B cell (primary cell): ENCODE results near the gene DSCAML1. TPM values are rescaled to one million over a fixed set of nuclear protein-coding genes. Genes with fewer than 3 reads are reported as not detected.

ENCODE experiments used
- ATAC-seq: fragments of 200-7000 bp; cut with Tn5 transposase; one replicate; pipeline ENCODE4 v1.10.0; 2021; ENCODE audit warnings: low read depth, mild to moderate bottlenecking, moderate number of reproducible peaks, moderate library complexity
- CTCF ChIA-PET: fragments of 350-600 bp; sonication (Branson Sonifier 250); formaldehyde crosslinking; loops from one replicate; lab custom pipeline; 2021; ENCODE audit warnings: antibody characterized with exemption, inconsistent platforms; lab: Charles Lee
- POLR2A ChIA-PET: fragments of 350-600 bp; sonication (Branson Sonifier 250); formaldehyde crosslinking; loops from one replicate; lab custom pipeline; 2021; ENCODE audit warnings: antibody characterized with exemption; lab: Charles Lee
- DNase-seq: peaks from one replicate; pipeline ENCODE4 v3.0.0; 2013
- H2AFZ ChIP-seq: 2 replicates; pipeline ENCODE4 v1.6.1; 2012; ENCODE audit warnings: mild to moderate bottlenecking, low read depth, low read length; ENCODE audit not compliant: insufficient read depth, poor library complexity, severe bottlenecking
- H3K27ac ChIP-seq, 2 donors: 1 replicate in 1 of 2; 2 replicates in 1 of 2; pipeline ENCODE4 v1.5.1; 2012 to 2013; ENCODE audit warnings: low read length in 2 of 2, mild to moderate bottlenecking in 2 of 2, moderate library complexity in 1 of 2
- H3K27me3 ChIP-seq, 4 experiments: fragments of 200-600 bp in 1 of 4; sonication (generic) in 1 of 4; replicated peaks in 1 of 4; 1 replicate in 2 of 4; 2 replicates in 2 of 4; pipeline versions ENCODE4 v1.6.1 to v1.7.0; 2013 to 2016; ENCODE audit warnings: low read length in 3 of 4, mild to moderate bottlenecking in 2 of 4, mixed read lengths in 1 of 4, moderate library complexity in 1 of 4; ENCODE audit not compliant: insufficient read depth in 4 of 4, control insufficient read depth in 3 of 4; ENCODE audit errors: control extremely low read depth in 1 of 4
- H3K36me3 ChIP-seq, 2 experiments: replicated peaks in 1 of 2; 1 replicate in 1 of 2; 2 replicates in 1 of 2; pipeline versions ENCODE4 v1.6.1 to v1.7.1; 2013; ENCODE audit warnings: low read length in 1 of 2; ENCODE audit not compliant: insufficient read depth in 2 of 2, control insufficient read depth in 1 of 2; ENCODE audit errors: control extremely low read depth in 1 of 2, extremely low read depth in 1 of 2
- H3K4me1 ChIP-seq, 2 donors: fragments of 200-600 bp in 1 of 2; sonication (generic) in 1 of 2; 1 replicate in 1 of 2; 2 replicates in 1 of 2; pipeline versions ENCODE4 v1.5.1 to v1.6.1; 2013 to 2017; ENCODE audit warnings: low read length in 2 of 2; ENCODE audit not compliant: control insufficient read depth in 2 of 2, insufficient read depth in 2 of 2
- H3K4me2 ChIP-seq: replicated peaks from 2 replicates; pipeline ENCODE3; 2012; ENCODE audit warnings: mild to moderate bottlenecking, low read depth, low read length; ENCODE audit not compliant: poor library complexity, severe bottlenecking
- H3K4me3 ChIP-seq, 5 experiments: fragments of 200-600 bp in 1 of 5; sonication (generic) in 1 of 5; 1 replicate in 3 of 5; 2 replicates in 2 of 5; pipeline versions ENCODE4 v1.5.1 to v1.7.0; 2011 to 2016; ENCODE audit warnings: low read length in 4 of 5, mild to moderate bottlenecking in 4 of 5, low read depth in 2 of 5, control low read depth in 1 of 5, moderate library complexity in 1 of 5; ENCODE audit not compliant: insufficient read depth in 1 of 5; ENCODE audit errors: control extremely low read depth in 1 of 5, extremely low read depth in 1 of 5
- H3K79me2 ChIP-seq: fragments of 200-600 bp; sonication (generic); one replicate; pipeline ENCODE4 v1.6.0; 2016; ENCODE audit warnings: low read length; ENCODE audit not compliant: control insufficient read depth, insufficient read depth
- H3K9ac ChIP-seq: fragments of 200-600 bp; sonication (generic); 2 replicates; pipeline ENCODE4 v1.6.1; 2017; ENCODE audit warnings: mild to moderate bottlenecking, low read length, moderate library complexity
- H3K9me3 ChIP-seq, 3 donors: one replicate each; pipeline versions ENCODE4 v1.6.1 to v1.7.1; 2013; ENCODE audit warnings: low read length in 2 of 3; ENCODE audit not compliant: control insufficient read depth in 2 of 3, insufficient read depth in 1 of 3; ENCODE audit errors: control extremely low read depth in 1 of 3
- H4K20me1 ChIP-seq: 2 replicates; pipeline ENCODE4 v1.6.0; 2012; ENCODE audit warnings: mild to moderate bottlenecking, low read length; ENCODE audit not compliant: insufficient read depth, control insufficient read depth, poor library complexity, severe bottlenecking
- H3K27ac Mint-ChIP-seq: one replicate; pipeline ENCODE4 v1.8.0; 2021; ENCODE audit warnings: mixed read lengths
- H3K27me3 Mint-ChIP-seq: one replicate; pipeline ENCODE4 v1.8.0; 2021; ENCODE audit warnings: mixed read lengths
- H3K4me1 Mint-ChIP-seq: one replicate; pipeline ENCODE4 v1.8.0; 2021; ENCODE audit warnings: mixed read lengths
- H3K4me3 Mint-ChIP-seq: one replicate; pipeline ENCODE4 v1.8.0; 2021; ENCODE audit warnings: mixed read lengths
- H3K9me3 Mint-ChIP-seq: one replicate; pipeline ENCODE4 v1.8.0; 2022; ENCODE audit warnings: mixed read lengths; ENCODE audit not compliant: insufficient read depth
- EZH2 ChIP-seq: IDR thresholded peaks from 2 replicates; pipeline ENCODE4 v1.6.1; 2012; ENCODE audit warnings: borderline replicate concordance, low read depth, mild to moderate bottlenecking, moderate library complexity, low read length; ENCODE audit not compliant: insufficient read depth, poor library complexity, severe bottlenecking
- WGBS: methylation state at CpG from one replicate; pipeline ENCODE4 v1.1.5; 2013; ENCODE audit warnings: missing lambda C conversion rate; ENCODE audit not compliant: insufficient coverage; 5-methylcytosine and 5-hydroxymethylcytosine counted together
- intact Hi-C: fragments of 100-400 bp; cut with micrococcal nuclease; formaldehyde crosslinking; loops from one replicate; pipeline ENCODE4 v1.10.0; 2022
- polyA plus RNA-seq: library from polyadenylated mRNA; depleted of rRNA; stranded (reverse); fragments of >200 nt; gene quantifications from 2 replicates; pipeline ENCODE4 v1.2.3, GENCODE V29; 2012
- total RNA-seq, 2 donors: library from RNA; stranded (reverse); fragments of 120-200 nt in 1 of 2; gene quantifications; 1 replicate in 1 of 2; 2 replicates in 1 of 2; pipeline versions ENCODE4 v1.2.3 to v1.2.4, GENCODE V29; 2013 to 2022
- TF ChIP-seq, protein P1 (sequence below): fragments of 200-600 bp; IDR thresholded peaks from one replicate; pipeline ENCODE4 v1.8.0; 2022; ENCODE audit warnings: antibody characterized with exemption, mild to moderate bottlenecking

The DSCAML1 gene
- total and polyA plus RNA-seq, 2 donors (not counting 1 experiment from before 2014, with no cell fraction given), result 1.2 to 6.2 TPM

DNA sequence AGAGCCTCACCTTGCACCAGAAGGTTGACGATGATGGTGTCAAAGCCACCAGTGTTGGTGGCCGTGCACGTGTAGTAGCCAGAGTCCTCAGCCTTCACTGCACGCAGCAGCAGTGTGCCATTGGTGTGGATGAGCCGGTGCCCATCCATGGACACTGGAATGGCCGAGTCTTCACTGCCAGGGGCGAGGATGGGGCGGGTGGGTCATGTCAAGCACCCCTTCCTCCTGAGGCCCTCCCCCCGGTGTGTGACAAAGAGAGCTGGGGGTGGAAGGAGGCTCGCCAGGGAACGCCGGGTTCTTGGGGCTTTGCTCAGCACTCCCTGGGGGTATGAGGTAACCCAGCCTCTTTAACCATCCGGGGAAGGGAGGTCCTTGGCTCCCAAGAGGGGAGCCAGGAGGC is 357.8 kb downstream of the DSCAML1 start:
- no peaks in the 10 kb centered on the region for H3K4me1 Mint-ChIP-seq
- Histone ChIP-seq H4K20me1 (no peaks in the 10 kb centered on the region), H3K79me2 (no peaks in the 10 kb centered on the region), H3K9me3 (no peaks in the 10 kb centered on the region), H3K36me3 (no peaks in the 10 kb centered on the region), H3K4me1 (no peaks in the 10 kb centered on the region), H3K27me3 (peaks cover 0 to 9% (median under 1%) of the 10 kb centered on the region in 4 experiments), H3K27ac (no peak overlapping the region), H3K9ac (no peak overlapping the region), H2AFZ (no peak overlapping the region), H3K4me2 (no peak overlapping the region), H3K4me3 (no peak overlapping the region)
- peaks cover 41% of the 10 kb centered on the region for H3K27me3 Mint-ChIP-seq
- no peak for DNase-seq
- H3K4me3 Mint-ChIP-seq, result no peak overlapping the region
- WGBS, result 84% methylated on average over 12 of the region's 13 CpGs
- no peak for ATAC-seq
- ChIA-PET CTCF (no interaction called here), POLR2A (no interaction called here)
- H3K9me3 Mint-ChIP-seq, result no peaks in the 10 kb centered on the region
- intact Hi-C loops, result no loop called here
- no peak overlapping the region for H3K27ac Mint-ChIP-seq
- TF ChIP-seq, protein P1, sequence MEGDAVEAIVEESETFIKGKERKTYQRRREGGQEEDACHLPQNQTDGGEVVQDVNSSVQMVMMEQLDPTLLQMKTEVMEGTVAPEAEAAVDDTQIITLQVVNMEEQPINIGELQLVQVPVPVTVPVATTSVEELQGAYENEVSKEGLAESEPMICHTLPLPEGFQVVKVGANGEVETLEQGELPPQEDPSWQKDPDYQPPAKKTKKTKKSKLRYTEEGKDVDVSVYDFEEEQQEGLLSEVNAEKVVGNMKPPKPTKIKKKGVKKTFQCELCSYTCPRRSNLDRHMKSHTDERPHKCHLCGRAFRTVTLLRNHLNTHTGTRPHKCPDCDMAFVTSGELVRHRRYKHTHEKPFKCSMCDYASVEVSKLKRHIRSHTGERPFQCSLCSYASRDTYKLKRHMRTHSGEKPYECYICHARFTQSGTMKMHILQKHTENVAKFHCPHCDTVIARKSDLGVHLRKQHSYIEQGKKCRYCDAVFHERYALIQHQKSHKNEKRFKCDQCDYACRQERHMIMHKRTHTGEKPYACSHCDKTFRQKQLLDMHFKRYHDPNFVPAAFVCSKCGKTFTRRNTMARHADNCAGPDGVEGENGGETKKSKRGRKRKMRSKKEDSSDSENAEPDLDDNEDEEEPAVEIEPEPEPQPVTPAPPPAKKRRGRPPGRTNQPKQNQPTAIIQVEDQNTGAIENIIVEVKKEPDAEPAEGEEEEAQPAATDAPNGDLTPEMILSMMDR, result no peak
- no peak for TF ChIP-seq EZH2

DNA sequence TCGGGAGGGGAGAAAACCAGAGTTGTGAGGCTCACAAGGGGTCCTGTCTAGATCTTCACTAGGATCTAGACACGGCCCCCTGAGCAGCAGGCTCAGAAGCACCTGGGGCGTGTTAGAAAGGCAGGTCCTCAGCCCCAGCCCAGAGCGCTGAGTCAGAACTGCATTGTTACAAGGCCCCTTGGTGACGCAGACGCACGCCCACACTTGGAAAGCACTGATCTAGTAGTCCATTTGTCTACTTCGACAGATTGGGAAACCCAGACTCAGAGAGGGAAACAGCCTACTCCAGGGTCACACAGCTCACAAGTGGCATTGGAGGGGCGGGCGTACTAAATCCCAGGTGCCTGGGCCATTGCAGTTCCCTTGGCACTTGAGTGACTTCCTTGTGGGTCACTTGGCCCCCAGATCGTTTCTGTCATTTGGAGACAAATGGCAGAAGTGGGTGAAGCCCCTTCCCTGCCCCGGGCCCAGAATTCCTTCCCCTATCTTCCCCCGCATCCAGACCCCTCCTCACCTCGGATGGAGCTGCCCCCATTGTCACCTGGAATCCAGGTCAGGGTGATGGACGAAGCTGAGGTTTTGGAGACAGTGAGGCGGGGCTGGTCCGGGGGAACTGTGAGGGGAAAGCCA is 358.5 kb downstream of the DSCAML1 start:
- no peak overlapping the region for H2AFZ ChIP-seq
- WGBS, result 82% methylated on average over 12 of the region's 17 CpGs
- POLR2A ChIA-PET, result no interaction called here
- Mint-ChIP-seq H3K27ac (no peak overlapping the region), H3K4me3 (no peak overlapping the region), H3K27me3 (peaks cover 41% of the 10 kb centered on the region), H3K9me3 (no peaks in the 10 kb centered on the region), H3K4me1 (no peaks in the 10 kb centered on the region)
- no peak overlapping the region for H3K9ac ChIP-seq
- H3K27me3 ChIP-seq, result peaks cover 0 to 9% (median 0%) of the 10 kb centered on the region in 4 experiments
- CTCF ChIA-PET, result no interaction called here
- ATAC-seq (no peak), DNase-seq (no peak)
- no peaks in the 10 kb centered on the region for H3K79me2 ChIP-seq
- no peaks in the 10 kb centered on the region for H3K9me3 ChIP-seq
- H4K20me1 ChIP-seq, result no peaks in the 10 kb centered on the region
- no peaks in the 10 kb centered on the region for H3K36me3 ChIP-seq
- intact Hi-C loops, result no loop called here
- no peaks in the 10 kb centered on the region for H3K4me1 ChIP-seq
- H3K4me2 ChIP-seq, result no peak overlapping the region
- H3K4me3 ChIP-seq, result no peak overlapping the region
- no peak for TF ChIP-seq EZH2
- TF ChIP-seq, protein P1, result no peak
- H3K27ac ChIP-seq, result no peak overlapping the region
